GM18507 (cell line): ENCODE data around the gene CAB39.

ENCODE experiments used
- DNase-seq: peaks from one replicate; pipeline ENCODE4 v3.0.0; 2011; ENCODE audit warnings: low read depth; ENCODE audit not compliant: insufficient read length; ENCODE audit errors: extremely low spot score
- FAIRE-seq: peaks from 2 replicates; lab custom pipeline; 2011; peaks lifted over from hg19 to GRCh38; lab: Jason Lieb, UNC

CAB39 gene

GRCh38 chr2:230868161-230868946 lies 155.7 kb downstream of the CAB39 start:
- FAIRE-seq = no peak

GRCh38 chr2:230868947-230869913 lies 156.6 kb downstream of the CAB39 start:
- DNase-seq (no peak), FAIRE-seq (no peak)

More at GRCh38 chr2:230868161-230868946, 155.7 kb downstream of the CAB39 start:
- DNase-seq = no peak

GRCh38 chr2:230869914-230870543 lies 157.4 kb downstream of the CAB39 start:
- FAIRE-seq = no peak

More at GRCh38 chr2:230869914-230870543, 157.4 kb downstream of the CAB39 start:
- DNase-seq = no peak
